ENCODE data around the gene SCN11A.

DNA sequence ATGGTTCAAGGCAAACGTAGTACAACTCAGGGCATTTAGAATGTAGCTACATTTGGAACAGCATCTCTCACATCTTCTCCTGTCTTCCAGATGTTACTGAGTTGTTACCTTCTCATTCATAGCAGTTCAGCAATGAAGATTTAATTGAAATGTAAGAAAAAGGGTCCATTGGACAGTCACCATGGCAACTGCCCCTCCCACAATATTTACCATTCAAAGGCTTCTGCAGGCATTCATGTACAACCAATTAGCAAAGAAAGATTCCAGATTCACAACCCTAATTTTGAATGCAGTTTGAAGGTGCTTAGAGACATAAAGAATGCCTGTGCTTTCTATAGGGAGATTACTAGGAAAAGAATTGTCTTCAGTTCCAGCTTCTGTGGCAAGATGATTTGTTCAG is 22.2 kb downstream of the SCN11A start:
- TF ChIP-seq, protein P1, sequence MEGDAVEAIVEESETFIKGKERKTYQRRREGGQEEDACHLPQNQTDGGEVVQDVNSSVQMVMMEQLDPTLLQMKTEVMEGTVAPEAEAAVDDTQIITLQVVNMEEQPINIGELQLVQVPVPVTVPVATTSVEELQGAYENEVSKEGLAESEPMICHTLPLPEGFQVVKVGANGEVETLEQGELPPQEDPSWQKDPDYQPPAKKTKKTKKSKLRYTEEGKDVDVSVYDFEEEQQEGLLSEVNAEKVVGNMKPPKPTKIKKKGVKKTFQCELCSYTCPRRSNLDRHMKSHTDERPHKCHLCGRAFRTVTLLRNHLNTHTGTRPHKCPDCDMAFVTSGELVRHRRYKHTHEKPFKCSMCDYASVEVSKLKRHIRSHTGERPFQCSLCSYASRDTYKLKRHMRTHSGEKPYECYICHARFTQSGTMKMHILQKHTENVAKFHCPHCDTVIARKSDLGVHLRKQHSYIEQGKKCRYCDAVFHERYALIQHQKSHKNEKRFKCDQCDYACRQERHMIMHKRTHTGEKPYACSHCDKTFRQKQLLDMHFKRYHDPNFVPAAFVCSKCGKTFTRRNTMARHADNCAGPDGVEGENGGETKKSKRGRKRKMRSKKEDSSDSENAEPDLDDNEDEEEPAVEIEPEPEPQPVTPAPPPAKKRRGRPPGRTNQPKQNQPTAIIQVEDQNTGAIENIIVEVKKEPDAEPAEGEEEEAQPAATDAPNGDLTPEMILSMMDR (conservative IDR thresholded peaks at IDR 0.05 in 1 of 2, IDR thresholded peaks at IDR 0.05 in 1 of 2; ENCODE audit: extremely low read depth in 1 of 2, insufficient read depth in 1 of 2, low read depth in 1 of 2, low read length in 2 of 2): no peak
- TF ChIP-seq EZH2 (IDR thresholded peaks at IDR 0.05; ENCODE audit: borderline replicate concordance, low read length): no peak
